ENCODE results near the gene CT45A8.
"Not testable (repeated sequence)": the region's sequence is repeated elsewhere in the genome, so short reads cannot be mapped to it uniquely, and the experiment has no call there.

DNA sequence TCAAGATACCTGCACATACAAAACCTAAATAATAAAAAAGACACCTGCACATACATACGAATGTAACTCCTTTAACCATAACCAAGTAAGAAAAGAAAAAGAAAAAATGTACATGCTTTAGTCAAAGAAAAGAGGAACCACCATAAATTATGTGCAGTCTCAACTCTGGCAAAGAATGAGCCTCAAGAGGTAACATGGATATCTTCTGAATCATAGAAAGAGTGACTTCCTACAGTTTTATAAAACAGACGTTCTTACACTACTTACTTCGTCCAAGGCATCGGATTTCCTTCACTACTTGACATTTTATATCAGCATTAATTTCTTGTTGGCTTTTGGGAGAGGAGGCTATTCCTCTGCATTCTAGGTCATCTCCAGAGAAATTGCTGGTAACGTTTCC lies 28.4 kb upstream of the CT45A8 start:
- TF ChIP-seq, protein P1, sequence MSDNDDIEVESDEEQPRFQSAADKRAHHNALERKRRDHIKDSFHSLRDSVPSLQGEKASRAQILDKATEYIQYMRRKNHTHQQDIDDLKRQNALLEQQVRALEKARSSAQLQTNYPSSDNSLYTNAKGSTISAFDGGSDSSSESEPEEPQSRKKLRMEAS (IDR thresholded peaks at IDR 0.05) = not testable (repeated sequence)
- TF ChIP-seq, protein P2, sequence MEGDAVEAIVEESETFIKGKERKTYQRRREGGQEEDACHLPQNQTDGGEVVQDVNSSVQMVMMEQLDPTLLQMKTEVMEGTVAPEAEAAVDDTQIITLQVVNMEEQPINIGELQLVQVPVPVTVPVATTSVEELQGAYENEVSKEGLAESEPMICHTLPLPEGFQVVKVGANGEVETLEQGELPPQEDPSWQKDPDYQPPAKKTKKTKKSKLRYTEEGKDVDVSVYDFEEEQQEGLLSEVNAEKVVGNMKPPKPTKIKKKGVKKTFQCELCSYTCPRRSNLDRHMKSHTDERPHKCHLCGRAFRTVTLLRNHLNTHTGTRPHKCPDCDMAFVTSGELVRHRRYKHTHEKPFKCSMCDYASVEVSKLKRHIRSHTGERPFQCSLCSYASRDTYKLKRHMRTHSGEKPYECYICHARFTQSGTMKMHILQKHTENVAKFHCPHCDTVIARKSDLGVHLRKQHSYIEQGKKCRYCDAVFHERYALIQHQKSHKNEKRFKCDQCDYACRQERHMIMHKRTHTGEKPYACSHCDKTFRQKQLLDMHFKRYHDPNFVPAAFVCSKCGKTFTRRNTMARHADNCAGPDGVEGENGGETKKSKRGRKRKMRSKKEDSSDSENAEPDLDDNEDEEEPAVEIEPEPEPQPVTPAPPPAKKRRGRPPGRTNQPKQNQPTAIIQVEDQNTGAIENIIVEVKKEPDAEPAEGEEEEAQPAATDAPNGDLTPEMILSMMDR (IDR thresholded peaks at IDR 0.05; ENCODE audit: low read depth, low read length, missing input control) = not testable (repeated sequence)
- not testable (repeated sequence) for TF ChIP-seq YY1 (IDR thresholded peaks at IDR 0.05); TAF1 (conservative IDR thresholded peaks at IDR 0.05); GABPA (IDR thresholded peaks at IDR 0.05 in 1 of 2, conservative IDR thresholded peaks at IDR 0.05 in 1 of 2); RAD21 (IDR thresholded peaks at IDR 0.05); HNF4G (IDR thresholded peaks at IDR 0.05); EGR1 (IDR thresholded peaks at IDR 0.05; ENCODE audit: low read depth in 2 of 2); SP1 (IDR thresholded peaks at IDR 0.05); RXRA (IDR thresholded peaks at IDR 0.05)
- TF ChIP-seq, protein P3, sequence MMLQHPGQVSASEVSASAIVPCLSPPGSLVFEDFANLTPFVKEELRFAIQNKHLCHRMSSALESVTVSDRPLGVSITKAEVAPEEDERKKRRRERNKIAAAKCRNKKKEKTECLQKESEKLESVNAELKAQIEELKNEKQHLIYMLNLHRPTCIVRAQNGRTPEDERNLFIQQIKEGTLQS (IDR thresholded peaks at IDR 0.05) = not testable (repeated sequence)
- TF ChIP-seq, protein P4, sequence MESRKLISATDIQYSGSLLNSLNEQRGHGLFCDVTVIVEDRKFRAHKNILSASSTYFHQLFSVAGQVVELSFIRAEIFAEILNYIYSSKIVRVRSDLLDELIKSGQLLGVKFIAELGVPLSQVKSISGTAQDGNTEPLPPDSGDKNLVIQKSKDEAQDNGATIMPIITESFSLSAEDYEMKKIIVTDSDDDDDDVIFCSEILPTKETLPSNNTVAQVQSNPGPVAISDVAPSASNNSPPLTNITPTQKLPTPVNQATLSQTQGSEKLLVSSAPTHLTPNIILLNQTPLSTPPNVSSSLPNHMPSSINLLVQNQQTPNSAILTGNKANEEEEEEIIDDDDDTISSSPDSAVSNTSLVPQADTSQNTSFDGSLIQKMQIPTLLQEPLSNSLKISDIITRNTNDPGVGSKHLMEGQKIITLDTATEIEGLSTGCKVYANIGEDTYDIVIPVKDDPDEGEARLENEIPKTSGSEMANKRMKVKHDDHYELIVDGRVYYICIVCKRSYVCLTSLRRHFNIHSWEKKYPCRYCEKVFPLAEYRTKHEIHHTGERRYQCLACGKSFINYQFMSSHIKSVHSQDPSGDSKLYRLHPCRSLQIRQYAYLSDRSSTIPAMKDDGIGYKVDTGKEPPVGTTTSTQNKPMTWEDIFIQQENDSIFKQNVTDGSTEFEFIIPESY (IDR thresholded peaks at IDR 0.05) = not testable (repeated sequence)

Data from liver (tissue), 3 donors.